Measurements from ENCODE around the gene GLS2. TPM values are rescaled to one million over a fixed set of nuclear protein-coding genes. Genes with fewer than 3 reads are reported as not detected.

Gene GLS2
- total and polyA plus RNA-seq, 2 donors (not counting 1 experiment from before 2014, with no cell fraction given) = 5.3 to 7.2 TPM

DNA sequence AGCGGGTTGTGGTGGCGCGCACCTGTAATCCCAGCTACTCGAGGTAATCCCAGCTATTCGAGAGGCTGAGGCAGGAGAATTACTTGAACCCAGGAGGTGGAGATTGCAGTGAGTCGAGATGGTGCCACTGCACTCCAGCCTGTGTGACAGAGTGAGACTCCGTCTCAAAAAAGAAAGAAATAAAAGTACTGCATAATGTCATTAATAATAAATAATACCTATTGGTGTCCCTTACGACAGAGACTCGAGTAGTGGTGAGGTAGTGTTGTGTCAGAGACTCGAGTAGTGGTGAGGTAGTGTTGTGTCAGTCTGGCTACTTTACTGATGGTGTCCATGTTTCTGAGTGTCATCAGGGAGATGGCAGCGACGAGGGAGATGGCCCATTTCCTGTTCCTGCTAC lies 1.3 kb downstream of the GLS2 start:
- H3K4me2 ChIP-seq (replicated peaks; ENCODE audit: low read depth, low read length, poor library complexity, severe bottlenecking) = no peak overlapping the region
- TF ChIP-seq EZH2 (IDR thresholded peaks at IDR 0.05; ENCODE audit: borderline replicate concordance, insufficient read depth, low read depth, low read length, poor library complexity, severe bottlenecking) = no peak
- TF ChIP-seq, protein P1, sequence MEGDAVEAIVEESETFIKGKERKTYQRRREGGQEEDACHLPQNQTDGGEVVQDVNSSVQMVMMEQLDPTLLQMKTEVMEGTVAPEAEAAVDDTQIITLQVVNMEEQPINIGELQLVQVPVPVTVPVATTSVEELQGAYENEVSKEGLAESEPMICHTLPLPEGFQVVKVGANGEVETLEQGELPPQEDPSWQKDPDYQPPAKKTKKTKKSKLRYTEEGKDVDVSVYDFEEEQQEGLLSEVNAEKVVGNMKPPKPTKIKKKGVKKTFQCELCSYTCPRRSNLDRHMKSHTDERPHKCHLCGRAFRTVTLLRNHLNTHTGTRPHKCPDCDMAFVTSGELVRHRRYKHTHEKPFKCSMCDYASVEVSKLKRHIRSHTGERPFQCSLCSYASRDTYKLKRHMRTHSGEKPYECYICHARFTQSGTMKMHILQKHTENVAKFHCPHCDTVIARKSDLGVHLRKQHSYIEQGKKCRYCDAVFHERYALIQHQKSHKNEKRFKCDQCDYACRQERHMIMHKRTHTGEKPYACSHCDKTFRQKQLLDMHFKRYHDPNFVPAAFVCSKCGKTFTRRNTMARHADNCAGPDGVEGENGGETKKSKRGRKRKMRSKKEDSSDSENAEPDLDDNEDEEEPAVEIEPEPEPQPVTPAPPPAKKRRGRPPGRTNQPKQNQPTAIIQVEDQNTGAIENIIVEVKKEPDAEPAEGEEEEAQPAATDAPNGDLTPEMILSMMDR (IDR thresholded peaks at IDR 0.05) = no peak
- Mint-ChIP-seq H3K4me1 (peaks cover 19% of the 10 kb centered on the region), H3K27ac (no peak overlapping the region), H3K27me3 (peaks cover 13% of the 10 kb centered on the region), H3K9me3 (ENCODE audit: insufficient read depth) (no peaks in the 10 kb centered on the region), H3K4me3 (peak overlapping the region; percentile 91)
- ATAC-seq (ENCODE audit: low read depth) = no peak
- H2AFZ ChIP-seq (ENCODE audit: insufficient read depth, low read depth, low read length, poor library complexity, severe bottlenecking) = peak overlapping the region; percentile 96
- no peak for DNase-seq
- H3K4me3 ChIP-seq (ENCODE audit: control extremely low read depth in 1 of 5, extremely low read depth in 1 of 5, insufficient read depth in 1 of 5, low read depth in 2 of 5, low read length in 4 of 5) = no peak overlapping the region
- H3K9ac ChIP-seq (ENCODE audit: low read length) = no peak overlapping the region
- no peaks in the 10 kb centered on the region for H3K36me3 ChIP-seq (replicated peaks in 1 of 2; ENCODE audit: control extremely low read depth in 1 of 2, control insufficient read depth in 1 of 2, extremely low read depth in 1 of 2, insufficient read depth in 2 of 2, low read length in 1 of 2)
- H3K9me3 ChIP-seq (ENCODE audit: control extremely low read depth in 1 of 3, control insufficient read depth in 2 of 3, insufficient read depth in 1 of 3, low read length in 2 of 3) = no peaks in the 10 kb centered on the region
- WGBS (ENCODE audit: insufficient coverage) = 93% methylated on average over 10 of the region's 12 CpGs
- H3K4me1 ChIP-seq (ENCODE audit: control insufficient read depth in 2 of 2, insufficient read depth in 2 of 2, low read length in 2 of 2) = peaks cover 0 to 19% of the 10 kb centered on the region in 2 donors
- intact Hi-C loops (cut with micrococcal nuclease) = loop anchor here (5.0 kb wide), 1 partner anchor 201 kb away; the partner anchor contains the start of gene PTGES3
- peaks cover 0 to 9% (median 3%) of the 10 kb centered on the region in 4 experiments for H3K27me3 ChIP-seq (replicated peaks in 1 of 4; ENCODE audit: control extremely low read depth in 1 of 4, control insufficient read depth in 3 of 4, insufficient read depth in 4 of 4, low read length in 3 of 4)
- no peaks in the 10 kb centered on the region for H4K20me1 ChIP-seq (ENCODE audit: control insufficient read depth, insufficient read depth, low read length, poor library complexity, severe bottlenecking)
- ChIA-PET POLR2A (no interaction called here), CTCF (no interaction called here)
- H3K79me2 ChIP-seq (ENCODE audit: control insufficient read depth, insufficient read depth, low read length) = no peaks in the 10 kb centered on the region
- H3K27ac ChIP-seq (ENCODE audit: low read length in 2 of 2) = no peak overlapping the region

DNA sequence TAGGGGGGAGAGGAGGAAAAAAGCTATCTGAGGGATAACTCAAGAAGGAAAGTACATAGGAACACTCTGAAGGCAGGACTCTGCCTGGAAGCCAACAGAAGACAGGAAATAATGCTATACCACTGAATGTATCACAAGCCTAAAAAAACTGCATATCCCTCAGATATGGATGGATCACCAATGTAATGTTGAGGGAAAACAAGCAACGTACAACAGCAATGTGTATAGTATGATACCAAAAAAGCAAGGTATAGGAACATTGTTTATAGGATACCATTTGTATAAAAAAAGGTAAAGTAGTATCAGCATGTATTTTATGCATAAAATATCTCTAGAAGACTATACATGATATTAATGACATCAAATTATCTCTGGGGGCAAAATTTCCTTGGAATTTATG lies 3.4 kb downstream of the GLS2 start:
- Histone ChIP-seq H3K27me3 (replicated peaks in 1 of 4; ENCODE audit: control extremely low read depth in 1 of 4, control insufficient read depth in 3 of 4, insufficient read depth in 4 of 4, low read length in 3 of 4) (no peaks in the 10 kb centered on the region), H3K4me3 (ENCODE audit: control extremely low read depth in 1 of 5, extremely low read depth in 1 of 5, insufficient read depth in 1 of 5, low read depth in 2 of 5, low read length in 4 of 5) (no peak overlapping the region), H3K9ac (ENCODE audit: low read length) (no peak overlapping the region), H2AFZ (ENCODE audit: insufficient read depth, low read depth, low read length, poor library complexity, severe bottlenecking) (no peak overlapping the region), H3K36me3 (replicated peaks in 1 of 2; ENCODE audit: control extremely low read depth in 1 of 2, control insufficient read depth in 1 of 2, extremely low read depth in 1 of 2, insufficient read depth in 2 of 2, low read length in 1 of 2) (no peaks in the 10 kb centered on the region), H3K4me1 (ENCODE audit: control insufficient read depth in 2 of 2, insufficient read depth in 2 of 2, low read length in 2 of 2) (peaks cover 0 to 19% of the 10 kb centered on the region in 2 donors), H3K79me2 (ENCODE audit: control insufficient read depth, insufficient read depth, low read length) (peaks cover 5% of the 10 kb centered on the region), H3K27ac (ENCODE audit: low read length in 2 of 2) (no peak overlapping the region), H3K9me3 (ENCODE audit: control extremely low read depth in 1 of 3, control insufficient read depth in 2 of 3, insufficient read depth in 1 of 3, low read length in 2 of 3) (no peaks in the 10 kb centered on the region), H4K20me1 (ENCODE audit: control insufficient read depth, insufficient read depth, low read length, poor library complexity, severe bottlenecking) (no peaks in the 10 kb centered on the region), H3K4me2 (replicated peaks; ENCODE audit: low read depth, low read length, poor library complexity, severe bottlenecking) (no peak overlapping the region)
- ChIA-PET CTCF (no interaction called here), POLR2A (no interaction called here)
- H3K4me3 Mint-ChIP-seq = no peak overlapping the region
- DNase-seq (no peak), ATAC-seq (ENCODE audit: low read depth) (no peak)
- H3K27ac Mint-ChIP-seq = no peak overlapping the region
- no peak for TF ChIP-seq EZH2 (IDR thresholded peaks at IDR 0.05; ENCODE audit: borderline replicate concordance, insufficient read depth, low read depth, low read length, poor library complexity, severe bottlenecking)
- peaks cover 23% of the 10 kb centered on the region for H3K4me1 Mint-ChIP-seq
- H3K9me3 Mint-ChIP-seq (ENCODE audit: insufficient read depth) = no peaks in the 10 kb centered on the region
- peaks cover 5% of the 10 kb centered on the region for H3K27me3 Mint-ChIP-seq
- no CpG with 5 or more reads among the region's 1 CpG for WGBS (ENCODE audit: insufficient coverage)
- intact Hi-C loops (cut with micrococcal nuclease) = no loop called here
